CD1c-positive myeloid dendritic cell (primary cell): ENCODE measurements around the gene GAB2.

Source experiments
- DNase-seq: peaks from one replicate; pipeline ENCODE4 v3.0.0-alpha.2; 2016; ENCODE audit errors: extremely low spot score

GAB2 gene

GRCh38 chr11:78207532-78208256, 209.9 kb downstream of the GAB2 start:
- no peak for DNase-seq

- DNase-seq = no peak
These were observed 211.9 kb downstream of the GAB2 start for GRCh38 chr11:78205691-78206090.

- no peak for DNase-seq
These were observed 212.4 kb downstream of the GAB2 start for GRCh38 chr11:78205256-78205655.

GRCh38 chr11:78203184-78203583, 214.4 kb downstream of the GAB2 start:
- peak; percentile 44 for DNase-seq

- DNase-seq = peak; percentile 23
These were observed 214.9 kb downstream of the GAB2 start for GRCh38 chr11:78202733-78203167.

- DNase-seq = no peak
These were observed 216.4 kb downstream of the GAB2 start for GRCh38 chr11:78201096-78201818.

GRCh38 chr11:78200553-78200952, 217.1 kb downstream of the GAB2 start:
- no peak for DNase-seq

- no peak for DNase-seq
These were observed 217.6 kb downstream of the GAB2 start for GRCh38 chr11:78200061-78200460.

GRCh38 chr11:78199653-78200015, 218.0 kb downstream of the GAB2 start:
- DNase-seq = no peak

GRCh38 chr11:78199015-78199652, 218.5 kb downstream of the GAB2 start:
- DNase-seq = no peak

- no peak for DNase-seq
These were observed 219.8 kb downstream of the GAB2 start for GRCh38 chr11:78197816-78198215.

GRCh38 chr11:78196661-78197091, 220.9 kb downstream of the GAB2 start:
- no peak for DNase-seq

- no peak for DNase-seq
These were observed 221.6 kb downstream of the GAB2 start for GRCh38 chr11:78195917-78196560.

- DNase-seq = no peak
These were observed 223.1 kb downstream of the GAB2 start for GRCh38 chr11:78194490-78194889.

GRCh38 chr11:78193806-78194205, 223.8 kb downstream of the GAB2 start:
- no peak for DNase-seq

GRCh38 chr11:78192911-78193351, 224.7 kb downstream of the GAB2 start:
- DNase-seq = peak; percentile 59

- DNase-seq = peak; percentile 50
These were observed 225.3 kb downstream of the GAB2 start for GRCh38 chr11:78192223-78192719.

GRCh38 chr11:78190871-78191538, 226.6 kb downstream of the GAB2 start:
- no peak for DNase-seq

- DNase-seq = no peak
These were observed 227.2 kb downstream of the GAB2 start for GRCh38 chr11:78190374-78190773.

- no peak for DNase-seq
These were observed 227.8 kb downstream of the GAB2 start for GRCh38 chr11:78189851-78190250.

GRCh38 chr11:78189174-78189724, 228.4 kb downstream of the GAB2 start:
- no peak for DNase-seq
